Immature natural killer cell (primary cell): ENCODE data around the gene SLIT3. TPM values are rescaled to one million over a fixed set of nuclear protein-coding genes. Genes with fewer than 3 reads are reported as not detected.

ENCODE experiments used
- DNase-seq, 3 donors: peaks; one replicate each; pipeline ENCODE4 v3.0.0; 2022; ENCODE audit warnings: mixed read lengths in 1 of 3
- H3K27ac Mint-ChIP-seq, 6 donors: one replicate each; pipeline ENCODE4 v1.8.0; 2020; ENCODE audit warnings: mixed read lengths in 6 of 6, mild to moderate bottlenecking in 5 of 6, inconsistent platforms in 4 of 6, moderate library complexity in 3 of 6
- H3K27me3 Mint-ChIP-seq, 3 donors: one replicate each; pipeline ENCODE4 v1.8.0; 2020 to 2021; ENCODE audit warnings: low read depth in 3 of 3, mild to moderate bottlenecking in 3 of 3, mixed read lengths in 3 of 3, moderate library complexity in 3 of 3, inconsistent platforms in 1 of 3
- H3K36me3 Mint-ChIP-seq, 3 donors: one replicate each; pipeline ENCODE4 v1.8.0; 2020; ENCODE audit warnings: mixed read lengths in 3 of 3, inconsistent platforms in 2 of 3, mild to moderate bottlenecking in 2 of 3
- H3K4me1 Mint-ChIP-seq, 2 donors: one replicate each; pipeline ENCODE4 v1.8.0; 2020; ENCODE audit warnings: inconsistent platforms in 2 of 2, mild to moderate bottlenecking in 2 of 2, mixed read lengths in 2 of 2, moderate library complexity in 1 of 2
- H3K4me3 Mint-ChIP-seq, 5 donors: one replicate each; pipeline ENCODE4 v1.8.0; 2020; ENCODE audit warnings: mild to moderate bottlenecking in 5 of 5, mixed read lengths in 5 of 5, inconsistent platforms in 3 of 5, moderate library complexity in 3 of 5
- H3K9me3 Mint-ChIP-seq, 6 donors: one replicate each; pipeline ENCODE4 v1.8.0; 2020; ENCODE audit warnings: mild to moderate bottlenecking in 6 of 6, mixed read lengths in 6 of 6, inconsistent platforms in 4 of 6, moderate library complexity in 3 of 6
- polyA plus RNA-seq, 3 donors: library from polyadenylated mRNA; unstranded; fragments of 300-500 nt; fragmentation: Illumina TruSeq; gene quantifications; one replicate each; pipeline ENCODE4 v1.2.3, GENCODE V29; 2021

The SLIT3 gene
- polyA plus RNA-seq, 3 donors from 2014 or later, result 0.47 to 0.90 TPM; not detected in 1

GRCh38 chr5:169291877-169292276, 9.1 kb downstream of the SLIT3 start:
- no peak overlapping the region for H3K27ac Mint-ChIP-seq
- peaks cover 0 to 10% (median 0%) of the 10 kb centered on the region in 3 donors for H3K27me3 Mint-ChIP-seq
- DNase-seq, result no peak
- H3K36me3 Mint-ChIP-seq, result no peaks in the 10 kb centered on the region
- no peak overlapping the region for H3K4me3 Mint-ChIP-seq
- H3K4me1 Mint-ChIP-seq, result no peaks in the 10 kb centered on the region
- peaks cover 0 to 2% (median 0%) of the 10 kb centered on the region in 6 donors for H3K9me3 Mint-ChIP-seq

GRCh38 chr5:169290895-169291294, 10.0 kb downstream of the SLIT3 start:
- H3K4me1 Mint-ChIP-seq, result no peaks in the 10 kb centered on the region
- no peak overlapping the region for H3K27ac Mint-ChIP-seq
- H3K36me3 Mint-ChIP-seq, result no peaks in the 10 kb centered on the region
- DNase-seq, result no peak
- H3K9me3 Mint-ChIP-seq, result peaks cover 0 to 2% (median 0%) of the 10 kb centered on the region in 6 donors
- H3K27me3 Mint-ChIP-seq, result peaks cover 0 to 6% (median 0%) of the 10 kb centered on the region in 3 donors
- H3K4me3 Mint-ChIP-seq, result no peak overlapping the region

- Mint-ChIP-seq H3K27me3 (peaks cover 0 to 4% (median 0%) of the 10 kb centered on the region in 3 donors), H3K27ac (no peak overlapping the region), H3K4me1 (no peaks in the 10 kb centered on the region), H3K9me3 (peaks cover 0 to 2% (median 0%) of the 10 kb centered on the region in 6 donors), H3K36me3 (no peaks in the 10 kb centered on the region), H3K4me3 (no peak overlapping the region)
- no peak for DNase-seq
Measured at GRCh38 chr5:169289520-169289919, 11.4 kb downstream of the SLIT3 start.

GRCh38 chr5:169288066-169288930, 12.6 kb downstream of the SLIT3 start:
- peaks cover 0 to 2% (median 0%) of the 10 kb centered on the region in 6 donors for H3K9me3 Mint-ChIP-seq
- H3K36me3 Mint-ChIP-seq, result no peaks in the 10 kb centered on the region
- H3K27ac Mint-ChIP-seq, result no peak overlapping the region
- H3K27me3 Mint-ChIP-seq, result peaks cover 0 to 4% (median 2%) of the 10 kb centered on the region in 3 donors
- no peak for DNase-seq
- H3K4me1 Mint-ChIP-seq, result no peaks in the 10 kb centered on the region
- H3K4me3 Mint-ChIP-seq, result no peak overlapping the region

GRCh38 chr5:169287529-169287928, 13.4 kb downstream of the SLIT3 start:
- Mint-ChIP-seq H3K27me3 (peaks cover 0 to 3% (median 2%) of the 10 kb centered on the region in 3 donors), H3K27ac (no peak overlapping the region), H3K36me3 (no peaks in the 10 kb centered on the region), H3K9me3 (peaks cover 0 to 2% (median 0%) of the 10 kb centered on the region in 6 donors), H3K4me1 (no peaks in the 10 kb centered on the region), H3K4me3 (no peak overlapping the region)
- no peak for DNase-seq

GRCh38 chr5:169286572-169287300, 14.2 kb downstream of the SLIT3 start:
- H3K27ac Mint-ChIP-seq, result no peak overlapping the region
- H3K27me3 Mint-ChIP-seq, result peaks cover 0 to 2% (median 2%) of the 10 kb centered on the region in 3 donors

GRCh38 chr5:169283887-169284286, 17.1 kb downstream of the SLIT3 start:
- no peaks in the 10 kb centered on the region for H3K4me1 Mint-ChIP-seq

More at GRCh38 chr5:169286572-169287300, 14.2 kb downstream of the SLIT3 start:
- H3K9me3 Mint-ChIP-seq, result peaks cover 0 to 2% (median 0%) of the 10 kb centered on the region in 6 donors
- DNase-seq, result no peak
- H3K4me1 Mint-ChIP-seq, result no peaks in the 10 kb centered on the region
- no peaks in the 10 kb centered on the region for H3K36me3 Mint-ChIP-seq
- no peak overlapping the region for H3K4me3 Mint-ChIP-seq

GRCh38 chr5:169281625-169282024, 19.3 kb downstream of the SLIT3 start:
- Mint-ChIP-seq H3K36me3 (no peaks in the 10 kb centered on the region), H3K27ac (no peak overlapping the region), H3K4me3 (no peak overlapping the region), H3K9me3 (no peaks in the 10 kb centered on the region), H3K4me1 (no peaks in the 10 kb centered on the region), H3K27me3 (peaks cover 0 to 3% (median 0%) of the 10 kb centered on the region in 3 donors)
- DNase-seq, result no peak

More at GRCh38 chr5:169283887-169284286, 17.1 kb downstream of the SLIT3 start:
- Mint-ChIP-seq H3K27me3 (peaks cover 0 to 3% (median 2%) of the 10 kb centered on the region in 3 donors), H3K36me3 (no peaks in the 10 kb centered on the region), H3K9me3 (no peaks in the 10 kb centered on the region), H3K27ac (no peak overlapping the region), H3K4me3 (no peak overlapping the region)
- DNase-seq, result no peak

- Mint-ChIP-seq H3K4me1 (no peaks in the 10 kb centered on the region), H3K27me3 (peaks cover 0 to 4% (median 3%) of the 10 kb centered on the region in 3 donors), H3K36me3 (no peaks in the 10 kb centered on the region), H3K27ac (no peak overlapping the region), H3K9me3 (no peaks in the 10 kb centered on the region), H3K4me3 (no peak overlapping the region)
- no peak for DNase-seq
Measured at GRCh38 chr5:169280696-169281095, 20.2 kb downstream of the SLIT3 start.

GRCh38 chr5:169280286-169280685, 20.7 kb downstream of the SLIT3 start:
- H3K9me3 Mint-ChIP-seq, result no peaks in the 10 kb centered on the region

GRCh38 chr5:169279125-169279524, 21.8 kb downstream of the SLIT3 start:
- Mint-ChIP-seq H3K36me3 (no peaks in the 10 kb centered on the region), H3K9me3 (no peaks in the 10 kb centered on the region), H3K27me3 (peaks cover 0 to 4% (median 3%) of the 10 kb centered on the region in 3 donors), H3K27ac (no peak overlapping the region), H3K4me1 (no peaks in the 10 kb centered on the region), H3K4me3 (no peak overlapping the region)
- DNase-seq, result no peak

More at GRCh38 chr5:169280286-169280685, 20.7 kb downstream of the SLIT3 start:
- H3K36me3 Mint-ChIP-seq, result no peaks in the 10 kb centered on the region
- H3K4me3 Mint-ChIP-seq, result no peak overlapping the region
- no peak for DNase-seq
- no peak overlapping the region for H3K27ac Mint-ChIP-seq
- peaks cover 0 to 4% (median 3%) of the 10 kb centered on the region in 3 donors for H3K27me3 Mint-ChIP-seq
- no peaks in the 10 kb centered on the region for H3K4me1 Mint-ChIP-seq

- H3K27me3 Mint-ChIP-seq, result peaks cover 1 to 7% (median 5%) of the 10 kb centered on the region in 3 donors
- DNase-seq, result no peak
- H3K4me1 Mint-ChIP-seq, result no peaks in the 10 kb centered on the region
- H3K4me3 Mint-ChIP-seq, result no peak overlapping the region
- no peaks in the 10 kb centered on the region for H3K36me3 Mint-ChIP-seq
- H3K9me3 Mint-ChIP-seq, result no peaks in the 10 kb centered on the region
- no peak overlapping the region for H3K27ac Mint-ChIP-seq
Measured at GRCh38 chr5:169273881-169274280, 27.1 kb downstream of the SLIT3 start.

GRCh38 chr5:169273451-169273850, 27.5 kb downstream of the SLIT3 start:
- no peak overlapping the region for H3K27ac Mint-ChIP-seq
- DNase-seq, result no peak
- H3K27me3 Mint-ChIP-seq, result peaks cover 1 to 7% (median 5%) of the 10 kb centered on the region in 3 donors
- no peaks in the 10 kb centered on the region for H3K9me3 Mint-ChIP-seq
- no peaks in the 10 kb centered on the region for H3K36me3 Mint-ChIP-seq
- no peaks in the 10 kb centered on the region for H3K4me1 Mint-ChIP-seq
- no peak overlapping the region for H3K4me3 Mint-ChIP-seq
